ENCODE data around the gene ATP13A4. TPM values are rescaled to one million over a fixed set of nuclear protein-coding genes. Genes with fewer than 3 reads are reported as not detected.

ATP13A4 gene
- total RNA-seq, 1 donor from 2014 or later, result 3.4 TPM

GRCh38 chr3:193457526-193457925 lies 97.2 kb downstream of the ATP13A4 start:
- DNase-seq (no peak), ATAC-seq (ENCODE audit: low read depth) (no peak)
- H3K9me3 Mint-ChIP-seq, result peaks cover 3% of the 10 kb centered on the region
- ChIA-PET POLR2A (no interaction called here), CTCF (interaction anchor here (1.3 kb wide), 1 partner anchor 114 kb away, joined by 3 read pairs; no protein-coding TSS in a partner anchor)
- no peaks in the 10 kb centered on the region for H3K36me3 Mint-ChIP-seq (ENCODE audit: low read depth)
- H3K4me1 Mint-ChIP-seq, result no peaks in the 10 kb centered on the region
- intact Hi-C loops (cut with micrococcal nuclease), result no loop called here
- TF ChIP-seq CTCF (IDR thresholded peaks at IDR 0.05), result no peak
- no peak overlapping the region for H3K27ac Mint-ChIP-seq
- peaks cover 1% of the 10 kb centered on the region for H3K27me3 Mint-ChIP-seq
- no peak overlapping the region for H3K4me3 Mint-ChIP-seq

GRCh38 chr3:193452338-193452737 lies 102.4 kb downstream of the ATP13A4 start:
- Mint-ChIP-seq H3K4me3 (no peak overlapping the region), H3K27ac (no peak overlapping the region), H3K4me1 (peaks cover 8% of the 10 kb centered on the region), H3K36me3 (ENCODE audit: low read depth) (no peaks in the 10 kb centered on the region), H3K27me3 (no peaks in the 10 kb centered on the region), H3K9me3 (peaks cover 3% of the 10 kb centered on the region)
- no peak for TF ChIP-seq CTCF (IDR thresholded peaks at IDR 0.05)
- DNase-seq (no peak), ATAC-seq (ENCODE audit: low read depth) (no peak)
- ChIA-PET CTCF (no interaction called here), POLR2A (no interaction called here)
- intact Hi-C loops (cut with micrococcal nuclease), result no loop called here

- TF ChIP-seq CTCF (IDR thresholded peaks at IDR 0.05), result no peak
- H3K9me3 Mint-ChIP-seq, result peaks cover 3% of the 10 kb centered on the region
- CTCF ChIA-PET, result no interaction called here
- DNase-seq (no peak), ATAC-seq (ENCODE audit: low read depth) (no peak)
- no peak overlapping the region for H3K27ac Mint-ChIP-seq
- no peaks in the 10 kb centered on the region for H3K36me3 Mint-ChIP-seq (ENCODE audit: low read depth)
- peaks cover 12% of the 10 kb centered on the region for H3K4me1 Mint-ChIP-seq
- H3K27me3 Mint-ChIP-seq, result no peaks in the 10 kb centered on the region
- intact Hi-C loops (cut with micrococcal nuclease), result no loop called here
- POLR2A ChIA-PET, result no interaction called here
- no peak overlapping the region for H3K4me3 Mint-ChIP-seq
Observed at GRCh38 chr3:193451902-193452301, 102.8 kb downstream of the ATP13A4 start.

- intact Hi-C loops (cut with micrococcal nuclease), result no loop called here
- H3K9me3 Mint-ChIP-seq, result no peaks in the 10 kb centered on the region
- H3K4me3 Mint-ChIP-seq, result no peak overlapping the region
- ChIA-PET POLR2A (no interaction called here), CTCF (no interaction called here)
- TF ChIP-seq CTCF (IDR thresholded peaks at IDR 0.05), result no peak
- peaks cover 15% of the 10 kb centered on the region for H3K4me1 Mint-ChIP-seq
- H3K36me3 Mint-ChIP-seq (ENCODE audit: low read depth), result no peaks in the 10 kb centered on the region
- H3K27ac Mint-ChIP-seq, result peak overlapping the region; percentile 9
- H3K27me3 Mint-ChIP-seq, result no peaks in the 10 kb centered on the region
- DNase-seq (no peak), ATAC-seq (ENCODE audit: low read depth) (no peak)
Observed at GRCh38 chr3:193446965-193447602, 107.6 kb downstream of the ATP13A4 start.

- Mint-ChIP-seq H3K36me3 (ENCODE audit: low read depth) (peaks cover 14% of the 10 kb centered on the region), H3K4me1 (no peaks in the 10 kb centered on the region), H3K9me3 (no peaks in the 10 kb centered on the region), H3K4me3 (no peak overlapping the region), H3K27me3 (no peaks in the 10 kb centered on the region), H3K27ac (no peak overlapping the region)
- DNase-seq (no peak), ATAC-seq (ENCODE audit: low read depth) (no peak)
- TF ChIP-seq CTCF (IDR thresholded peaks at IDR 0.05), result no peak
- intact Hi-C loops (cut with micrococcal nuclease), result no loop called here
- ChIA-PET CTCF (no interaction called here), POLR2A (no interaction called here)
Observed at GRCh38 chr3:193439423-193439822, 115.3 kb downstream of the ATP13A4 start.

Data from activated B cell treated with CpG ODN at 0.5 μM for 24 hours (primary cell).